Measurements from ENCODE around the gene BSCL2.
"Not testable (repeated sequence)": the region's sequence is repeated elsewhere in the genome, so short reads cannot be mapped to it uniquely, and the experiment has no call there.

Gene BSCL2

DNA sequence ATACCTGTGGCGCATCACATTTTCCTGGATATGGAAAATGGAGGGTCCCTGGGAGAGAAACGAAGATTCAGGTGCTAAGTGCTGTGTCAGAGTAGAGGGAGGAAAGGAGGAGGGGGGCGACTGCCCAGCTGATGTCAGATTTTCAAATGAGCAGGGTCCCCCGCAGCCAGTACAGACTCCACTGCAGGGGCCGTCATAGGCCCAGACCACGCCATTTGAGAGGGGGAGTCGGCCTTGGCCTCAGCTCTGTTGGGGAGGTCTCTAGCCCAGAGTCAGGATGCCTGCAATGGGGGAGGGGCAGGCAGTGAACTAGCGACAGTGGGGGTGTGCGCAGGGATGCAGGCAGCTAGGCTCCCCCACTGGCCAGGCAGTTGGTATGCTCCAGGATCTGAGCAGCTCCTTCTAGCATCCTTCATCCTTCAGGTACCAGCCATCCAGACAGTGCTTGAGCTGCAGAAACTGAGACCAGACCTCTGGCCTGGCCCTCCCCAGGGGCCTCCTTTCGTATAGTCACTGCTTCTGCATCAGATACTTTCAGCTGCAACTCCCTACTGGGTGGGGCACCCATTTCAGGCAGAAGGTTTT is at the start of gene BSCL2, which contains the start of gene GNG3:
BSCL2 (minus strand) TSS at position 148 of the 585 bp plus-strand sequence. CDS start 229 bp downstream, outside the sequence.
GNG3 (plus strand) TSS at position 400 of the 585 bp plus-strand sequence. CDS start 620 bp downstream, outside the sequence.
- DNase-seq, result peak; percentile 20

DNA sequence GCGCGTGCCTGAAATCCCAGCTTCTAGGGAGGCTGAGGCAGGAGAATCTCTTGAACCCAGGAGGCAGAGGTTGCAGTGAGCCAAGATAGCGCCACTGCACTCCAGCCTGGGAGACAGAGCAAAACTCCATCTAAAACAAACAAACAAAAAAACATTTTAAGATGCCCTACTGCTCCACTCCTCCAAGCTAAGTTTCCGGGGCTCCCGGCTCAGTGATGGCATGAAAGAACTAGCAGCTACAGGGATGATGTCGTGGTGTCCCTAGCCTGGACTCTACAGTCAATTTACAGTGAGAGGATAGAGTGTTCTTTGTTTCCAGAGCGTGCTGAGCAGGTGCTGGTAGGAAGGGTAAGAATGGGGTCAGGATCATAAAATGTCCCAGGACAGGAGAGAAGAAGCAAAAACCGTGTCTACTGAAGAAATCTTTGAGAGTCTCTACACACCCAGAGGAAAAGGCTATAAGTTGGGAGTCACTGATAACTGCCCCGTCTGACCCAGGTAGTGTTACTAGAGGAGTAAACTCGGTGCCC is 47.9 kb upstream of the BSCL2 start:
- no peak for DNase-seq

DNA sequence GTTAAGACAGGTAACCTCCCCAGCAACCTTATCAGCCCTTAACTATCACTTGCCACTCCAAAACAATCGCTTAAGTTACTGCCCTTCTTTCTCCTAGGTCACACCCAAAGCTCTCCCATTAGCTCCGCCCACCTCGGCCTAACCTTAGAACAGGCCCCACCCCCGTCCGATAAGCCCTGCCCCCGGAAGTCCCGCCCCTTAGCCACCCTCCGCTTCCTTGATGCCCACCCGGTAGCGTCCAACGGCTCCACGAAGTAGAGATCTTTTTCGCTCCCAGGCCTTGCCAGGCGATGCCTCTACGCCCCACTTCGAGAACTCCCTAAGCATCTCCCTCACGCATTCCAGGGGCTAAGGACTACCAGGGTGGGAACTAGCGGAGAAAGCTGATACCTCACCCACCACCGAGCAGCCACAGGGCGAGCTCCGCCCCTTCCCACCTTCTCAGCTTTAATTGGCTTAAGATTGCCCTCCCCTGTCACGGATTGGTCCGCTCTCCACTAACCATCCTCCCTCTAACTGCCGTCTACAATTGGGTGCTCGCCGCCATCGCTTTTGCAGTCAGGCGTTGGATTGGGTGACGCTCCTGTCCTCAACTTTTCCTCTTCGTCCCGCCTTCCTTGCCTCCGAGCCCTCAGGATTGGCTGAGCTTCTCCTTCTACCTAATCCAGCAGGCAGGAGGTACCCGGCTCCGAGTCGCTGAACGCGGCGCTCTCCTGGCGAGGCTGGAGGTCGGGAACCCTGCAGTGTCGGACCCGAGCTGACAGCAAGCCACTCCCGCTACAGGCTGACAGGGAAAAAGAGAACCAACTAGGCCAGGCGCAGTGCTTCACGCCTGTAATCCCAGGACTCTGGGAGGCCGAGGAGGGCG is 46.7 kb upstream of the BSCL2 start, which contains the start of gene ZBTB3:
ZBTB3 (minus strand) TSS at position 425 of the 868 bp plus-strand sequence. CDS start 496 bp downstream, outside the sequence.
- DNase-seq, result peak; percentile 100

DNA sequence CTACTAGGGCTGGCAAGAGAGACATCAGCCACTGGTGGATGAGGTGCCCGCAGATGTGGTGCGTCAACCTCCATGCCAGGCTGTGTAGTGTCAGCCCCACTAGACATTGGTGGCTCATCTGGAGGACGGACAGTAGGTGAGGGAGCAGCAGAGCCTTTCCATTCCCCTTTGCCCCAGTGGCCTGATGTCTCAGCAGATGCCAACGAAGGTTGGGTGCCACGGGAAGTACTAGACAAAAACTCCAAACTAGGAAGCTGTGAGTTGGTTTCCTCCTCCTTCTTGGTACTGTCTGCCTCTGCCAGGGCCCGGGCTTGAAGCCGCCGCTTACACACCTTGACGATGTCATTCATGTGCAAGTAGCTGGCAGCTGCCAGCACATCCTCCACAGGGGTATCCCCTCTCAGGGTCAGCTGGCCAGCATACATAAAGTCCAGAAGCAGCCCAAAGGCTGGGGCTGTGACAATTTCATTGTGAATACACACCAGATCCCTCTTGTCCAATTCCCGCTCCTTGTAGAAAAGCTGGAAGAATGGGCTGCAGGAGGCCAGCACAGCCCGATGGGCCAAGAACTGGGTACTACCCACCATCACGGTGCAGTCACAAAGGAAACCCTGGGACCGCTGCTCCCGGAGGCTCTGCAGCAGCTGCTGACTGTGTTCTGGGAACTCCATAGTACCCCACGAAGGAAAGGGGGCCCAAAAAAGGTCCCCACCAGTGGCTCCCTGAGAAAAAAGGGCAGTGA is 45.9 kb upstream of the BSCL2 start:
- DNase-seq, result no peak

DNA sequence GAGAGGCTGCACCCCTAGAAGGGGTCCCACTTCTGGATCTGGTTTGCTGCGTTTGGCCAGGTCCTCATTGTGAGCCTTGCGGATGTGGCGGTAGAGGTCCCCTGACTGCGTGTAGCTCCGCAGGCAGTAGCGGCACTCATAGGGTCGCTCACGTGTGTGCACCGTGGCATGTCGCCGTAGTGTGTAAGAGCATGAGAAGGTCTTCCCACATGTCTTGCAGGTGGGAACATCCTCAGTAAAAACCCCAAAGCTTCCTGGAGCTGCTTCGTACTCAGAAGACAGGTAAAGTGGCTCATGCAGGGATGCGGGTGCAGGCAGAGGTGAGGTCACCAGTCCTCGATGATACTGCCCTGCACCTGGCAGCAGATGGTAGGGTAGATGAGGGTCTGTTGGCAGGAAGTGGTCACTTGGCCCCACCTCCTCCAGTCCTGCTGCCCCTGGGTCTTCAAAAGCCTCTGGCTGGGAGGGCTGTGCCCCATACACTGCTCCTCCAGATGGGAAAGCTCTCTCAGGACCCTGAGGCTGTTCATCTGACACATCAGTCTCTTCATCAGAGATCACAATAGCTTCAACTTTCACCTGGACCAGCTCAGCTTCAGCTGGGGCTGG is 45.1 kb upstream of the BSCL2 start:
- no peak for DNase-seq

DNA sequence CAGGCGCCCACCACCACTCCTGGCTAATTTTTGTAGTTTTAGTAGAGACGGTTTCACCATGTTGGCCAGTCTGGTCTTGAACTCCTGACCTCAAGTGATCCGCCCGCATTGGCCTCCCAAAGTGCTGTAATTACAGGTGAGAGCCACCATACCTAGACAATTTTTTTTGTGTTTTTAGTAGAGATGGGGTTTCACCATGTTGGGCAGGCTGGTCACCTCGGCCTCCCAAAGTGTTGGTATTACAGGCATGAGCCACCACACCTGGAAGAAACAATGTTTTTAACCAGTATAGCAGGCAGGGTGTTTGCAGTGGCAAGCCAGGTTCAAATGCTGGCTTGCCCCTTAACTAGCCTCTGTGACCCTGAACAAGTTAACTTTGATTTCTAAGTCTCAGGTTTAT is 42.7 kb upstream of the BSCL2 start:
- not testable (repeated sequence) for DNase-seq

DNA sequence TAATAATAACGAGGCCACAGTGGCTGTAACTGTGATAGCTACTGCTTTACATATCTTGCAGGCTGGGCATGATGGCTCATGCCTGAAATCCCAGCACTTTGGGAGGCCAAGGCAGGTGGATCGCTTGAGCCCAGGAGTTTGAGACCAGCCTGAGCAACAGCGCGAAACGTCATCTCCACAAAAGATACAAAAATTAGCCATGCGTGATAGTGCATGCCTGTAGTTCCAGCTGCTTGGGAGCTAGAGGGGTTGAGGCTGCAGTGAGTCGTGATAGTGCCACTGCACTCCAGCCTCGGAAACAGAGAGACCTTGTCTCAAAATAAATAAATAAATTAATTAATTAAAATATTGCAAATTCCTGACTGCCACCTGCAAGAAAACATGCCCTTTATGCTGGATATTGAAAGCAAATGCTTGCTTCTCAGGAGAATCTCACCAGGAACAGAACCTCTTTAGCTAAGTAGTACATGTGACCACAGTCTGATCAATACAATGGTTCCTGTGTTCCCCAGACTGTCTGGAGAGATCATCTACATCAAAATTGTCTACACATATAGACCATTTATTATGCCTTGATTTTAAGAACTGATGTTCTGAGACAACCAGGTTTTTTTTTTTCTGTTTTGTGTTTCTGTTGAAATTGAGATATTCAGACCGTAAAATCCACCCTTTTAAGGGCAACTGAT is 40.4 kb upstream of the BSCL2 start:
- no peak for DNase-seq

DNA sequence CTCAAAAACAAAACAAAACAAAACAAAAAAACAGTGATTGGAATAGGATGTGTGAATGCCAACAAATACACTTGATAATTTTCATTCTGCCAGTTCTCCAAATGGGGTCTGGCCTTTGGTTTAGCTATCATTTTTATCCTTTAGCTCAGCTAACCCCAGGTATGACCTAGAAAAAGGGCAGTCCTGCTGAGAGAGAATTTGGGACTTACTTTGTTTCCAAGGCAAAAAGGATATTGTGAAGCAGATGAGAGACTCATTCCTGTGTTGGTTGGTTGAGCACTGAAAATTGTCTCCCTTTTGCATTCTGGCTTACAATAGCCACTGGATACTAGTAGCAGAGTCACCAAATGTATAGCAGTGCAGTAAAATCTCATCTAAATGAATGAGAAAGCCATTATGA is 30.0 kb upstream of the BSCL2 start:
- no peak for DNase-seq

DNA sequence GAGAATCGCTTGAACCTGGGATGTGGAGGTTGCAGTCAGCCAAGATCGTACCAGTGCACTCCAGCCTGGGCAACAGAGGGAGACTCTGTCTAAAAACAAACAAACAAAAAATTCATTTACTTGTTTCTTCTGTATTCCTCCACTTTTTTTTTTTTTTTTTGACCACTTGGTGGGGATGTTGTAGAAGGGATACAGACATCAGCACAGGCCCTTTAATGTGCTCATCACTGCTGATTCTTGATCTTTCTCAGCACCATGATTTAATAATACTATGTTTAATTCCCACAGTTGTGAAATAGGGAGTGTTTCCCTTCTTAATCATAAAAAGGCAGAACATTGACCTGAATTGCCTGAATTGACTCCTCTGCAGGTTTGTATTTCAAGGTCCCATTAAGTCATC is 25.6 kb upstream of the BSCL2 start:
- no peak for DNase-seq

DNA sequence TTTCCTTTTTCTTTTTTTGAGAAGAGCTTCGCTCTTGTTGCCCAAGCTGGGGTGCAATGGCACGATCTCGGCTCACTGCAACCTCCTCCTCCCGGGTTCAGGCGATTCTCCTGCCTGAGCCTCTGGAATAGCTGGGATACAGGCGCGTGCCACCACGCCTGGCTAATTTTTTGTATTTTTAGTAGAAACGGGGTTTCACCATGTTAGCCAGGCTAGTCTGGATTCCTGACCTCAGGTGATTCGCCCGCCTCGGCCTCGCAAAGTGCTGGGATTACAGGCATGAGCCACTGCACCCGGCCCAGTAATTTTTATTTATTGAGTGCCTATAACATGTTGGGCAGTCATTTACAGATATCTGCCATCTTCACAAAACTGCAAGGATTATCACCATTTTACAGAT is 22.9 kb upstream of the BSCL2 start:
- DNase-seq, result not testable (repeated sequence)

DNA sequence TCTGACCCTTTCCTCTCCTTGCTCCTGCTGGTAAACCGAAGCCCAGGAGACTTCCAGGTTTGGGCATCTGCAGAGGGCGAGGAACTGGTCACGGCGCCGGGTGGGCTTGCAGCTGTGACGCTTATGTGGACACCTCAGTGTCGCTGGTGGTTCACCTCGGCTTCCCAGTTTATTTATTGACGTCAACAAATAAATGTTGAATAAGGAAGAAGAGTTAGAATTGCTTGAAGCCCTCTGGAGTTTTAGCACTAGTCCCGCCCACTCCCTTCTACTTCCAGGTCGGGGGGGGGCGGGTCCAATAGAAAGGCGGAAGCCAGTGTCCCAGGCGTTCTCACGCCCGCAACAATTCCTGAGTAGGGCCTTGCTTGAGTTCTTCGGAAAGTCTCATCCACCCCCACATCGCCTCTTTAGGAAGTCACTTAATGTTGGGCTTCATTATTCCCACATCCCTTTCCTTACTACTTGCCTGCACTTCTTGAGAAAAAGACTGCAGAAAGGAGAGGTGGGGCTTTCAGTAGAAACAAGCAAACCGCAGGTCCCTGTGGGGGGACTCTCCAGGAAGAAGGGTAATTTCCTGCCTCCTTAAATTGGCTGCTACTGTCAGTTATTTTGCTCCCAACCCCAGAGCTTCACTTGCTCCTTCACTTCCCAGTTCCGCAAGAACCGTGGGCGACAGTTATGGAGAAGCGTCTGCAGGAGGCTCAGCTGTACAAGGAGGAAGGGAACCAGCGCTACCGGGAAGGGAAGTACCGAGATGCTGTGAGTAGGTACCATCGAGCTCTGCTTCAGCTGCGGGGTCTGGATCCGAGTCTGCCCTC is 21.2 kb upstream of the BSCL2 start, which contains the start of gene TTC9C:
TTC9C (plus strand) TSS at position 316 of the 818 bp plus-strand sequence; CDS start at position 679, 363 bp downstream.
- peak; percentile 76 for DNase-seq

DNA sequence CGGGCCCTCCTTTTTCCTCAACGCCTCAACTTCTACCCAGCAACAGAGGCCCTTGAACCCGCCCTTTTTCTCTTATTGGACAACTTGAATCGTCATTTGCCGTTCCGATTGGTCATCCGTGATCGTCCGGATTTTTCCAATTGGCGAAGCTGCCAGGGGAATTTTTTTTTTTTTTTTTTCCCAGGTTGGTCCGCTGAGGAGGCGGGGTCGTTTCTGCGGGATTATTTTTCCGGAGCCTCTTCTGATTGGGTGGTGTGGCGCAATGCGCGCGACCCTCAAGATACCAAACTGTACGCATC is 20.6 kb upstream of the BSCL2 start:
- DNase-seq, result peak; percentile 98

DNA sequence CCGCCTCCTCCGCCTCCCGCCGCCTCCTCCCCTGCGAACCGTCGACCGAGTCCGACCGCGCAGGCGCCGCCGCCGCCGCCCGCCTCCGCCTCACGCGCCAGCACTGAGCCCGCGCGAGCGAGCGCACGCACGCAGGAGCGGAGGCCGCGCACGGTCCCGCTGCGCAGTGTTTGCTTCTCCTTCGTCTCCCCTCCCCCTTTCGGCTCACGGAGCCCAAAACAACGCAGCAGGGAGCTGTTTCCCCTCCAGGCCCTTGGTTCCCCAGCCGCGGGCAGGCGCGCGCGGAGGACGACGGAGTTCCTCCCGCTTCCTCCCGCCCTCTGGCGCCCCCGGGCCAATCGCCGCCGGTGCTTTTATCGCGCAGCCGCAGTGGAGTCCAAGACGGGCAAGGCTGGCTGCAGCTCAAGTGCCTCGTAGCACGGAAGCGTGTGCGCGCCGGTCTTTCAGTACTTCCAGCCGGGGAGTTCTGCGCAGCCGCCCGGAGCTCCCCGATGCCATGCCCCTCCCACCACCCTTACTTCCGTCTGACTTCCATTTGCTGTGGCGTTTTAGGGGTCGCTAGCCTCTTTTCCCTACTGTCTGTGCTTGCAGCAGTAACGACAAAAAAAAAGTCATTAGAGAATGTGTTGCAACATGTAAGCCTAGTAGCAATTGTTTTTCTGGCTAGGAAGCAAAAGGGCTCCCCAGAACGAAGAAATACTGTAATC is 20.1 kb upstream of the BSCL2 start, which contains the start of gene HNRNPUL2:
HNRNPUL2 (minus strand) TSS at position 293 of the 707 bp plus-strand sequence. CDS start 301 bp downstream, outside the sequence.
- DNase-seq, result peak; percentile 97

DNA sequence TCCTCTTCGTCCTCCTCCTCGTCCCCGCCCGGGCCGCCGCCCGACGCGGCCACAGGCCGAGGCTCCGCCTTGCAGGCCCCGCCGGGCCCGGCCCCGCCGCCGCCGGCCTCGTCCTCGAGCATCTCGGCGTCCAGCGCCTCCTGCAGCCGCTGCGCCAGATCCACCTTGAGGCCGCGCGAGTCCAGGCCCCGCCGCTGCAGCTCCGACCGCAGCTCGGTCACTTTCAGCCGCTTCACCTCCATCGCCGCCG is 19.6 kb upstream of the BSCL2 start:
- no peak for DNase-seq

DNA sequence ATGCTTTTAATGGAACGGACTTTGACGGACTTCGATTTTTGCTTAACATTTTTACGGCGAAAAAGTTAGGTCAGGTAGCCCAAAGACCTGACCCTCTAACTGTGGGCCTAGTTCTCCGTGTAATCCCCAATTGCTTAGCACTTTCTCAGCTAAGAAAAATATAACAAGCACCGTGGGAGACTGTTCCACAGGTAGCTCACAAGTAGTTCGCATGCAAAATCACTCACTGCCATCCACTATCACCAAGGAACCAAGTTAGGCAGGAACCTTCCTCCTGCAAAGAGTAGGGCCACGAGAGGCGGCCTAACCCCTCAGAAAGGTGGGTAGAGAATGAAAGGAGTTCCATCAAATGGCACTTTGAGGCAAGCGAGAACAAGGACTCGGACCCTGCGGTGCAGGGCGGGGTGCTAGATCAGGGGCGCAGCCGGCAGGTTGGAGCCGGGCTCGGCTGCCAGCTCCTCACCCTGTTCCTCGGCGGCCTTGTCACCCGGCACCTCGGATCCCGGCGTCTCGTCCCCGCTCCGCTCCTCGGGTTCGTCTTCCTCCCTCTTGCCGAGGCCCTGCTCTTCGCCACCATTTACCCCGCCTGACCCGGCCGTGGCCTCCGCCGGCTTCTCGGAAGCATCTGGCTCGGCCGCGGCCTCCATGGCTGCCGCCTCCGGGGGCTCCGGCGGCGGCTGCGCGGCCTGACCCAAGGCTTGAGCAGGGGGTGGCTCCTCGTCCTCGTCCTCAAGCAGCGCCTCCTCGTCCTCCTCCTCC is 19.1 kb upstream of the BSCL2 start:
- DNase-seq, result no peak

DNA sequence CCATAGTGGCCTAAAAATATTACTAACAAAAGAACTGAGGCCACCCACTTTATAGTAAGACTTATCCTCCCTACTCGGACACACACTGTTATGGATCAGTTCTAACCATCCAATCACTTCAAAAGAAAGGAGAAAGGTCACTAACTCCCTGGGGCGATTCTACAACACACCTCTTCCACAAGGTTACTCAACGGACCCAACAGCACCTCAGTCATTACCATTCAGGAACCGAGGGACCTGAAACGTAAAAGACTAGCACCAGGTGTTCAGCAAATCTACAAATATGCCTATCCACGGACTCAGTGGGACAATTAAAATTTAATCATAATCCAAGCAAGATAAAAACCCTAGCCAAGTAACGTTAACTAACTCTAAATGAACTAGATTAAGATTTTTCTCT is 18.4 kb upstream of the BSCL2 start:
- DNase-seq, result no peak

DNA sequence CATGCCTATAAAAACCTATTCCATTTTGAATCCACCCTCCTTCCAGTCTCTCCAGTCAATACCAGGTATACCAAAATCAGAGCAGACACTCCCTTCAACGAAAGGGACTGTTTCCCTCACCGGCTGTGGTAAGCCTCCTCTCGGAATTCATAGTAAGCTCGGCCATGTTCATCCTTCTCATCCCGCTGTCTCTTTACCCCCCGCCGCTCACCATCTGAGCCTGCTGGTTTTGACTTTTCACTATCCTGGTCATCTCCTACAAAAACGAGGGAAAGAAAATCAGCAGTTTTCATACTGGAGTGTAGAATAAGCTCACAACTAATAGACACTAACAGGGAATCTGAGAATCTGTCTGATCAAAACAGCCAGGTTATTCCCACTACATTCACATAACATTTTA is 16.9 kb upstream of the BSCL2 start:
- no peak for DNase-seq

DNA sequence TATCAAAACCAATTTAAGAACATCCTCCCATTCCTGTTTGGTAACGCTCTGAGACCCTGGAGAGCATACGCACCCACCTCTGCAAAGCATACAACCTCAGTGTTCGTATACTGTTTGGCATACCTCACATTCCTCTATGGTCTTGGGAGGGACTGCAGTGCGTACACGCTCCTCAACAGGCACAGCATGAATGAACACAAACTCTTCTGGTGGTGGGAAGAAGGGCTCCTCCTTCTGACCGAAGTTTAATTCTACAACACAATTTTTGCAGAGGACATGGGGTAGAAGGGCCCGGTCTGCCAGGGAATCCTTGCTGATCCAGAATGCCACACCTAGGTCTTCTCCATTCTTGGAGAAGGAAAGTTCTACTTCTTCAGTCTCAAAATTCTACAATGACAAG is 14.8 kb upstream of the BSCL2 start:
- no peak for DNase-seq

DNA sequence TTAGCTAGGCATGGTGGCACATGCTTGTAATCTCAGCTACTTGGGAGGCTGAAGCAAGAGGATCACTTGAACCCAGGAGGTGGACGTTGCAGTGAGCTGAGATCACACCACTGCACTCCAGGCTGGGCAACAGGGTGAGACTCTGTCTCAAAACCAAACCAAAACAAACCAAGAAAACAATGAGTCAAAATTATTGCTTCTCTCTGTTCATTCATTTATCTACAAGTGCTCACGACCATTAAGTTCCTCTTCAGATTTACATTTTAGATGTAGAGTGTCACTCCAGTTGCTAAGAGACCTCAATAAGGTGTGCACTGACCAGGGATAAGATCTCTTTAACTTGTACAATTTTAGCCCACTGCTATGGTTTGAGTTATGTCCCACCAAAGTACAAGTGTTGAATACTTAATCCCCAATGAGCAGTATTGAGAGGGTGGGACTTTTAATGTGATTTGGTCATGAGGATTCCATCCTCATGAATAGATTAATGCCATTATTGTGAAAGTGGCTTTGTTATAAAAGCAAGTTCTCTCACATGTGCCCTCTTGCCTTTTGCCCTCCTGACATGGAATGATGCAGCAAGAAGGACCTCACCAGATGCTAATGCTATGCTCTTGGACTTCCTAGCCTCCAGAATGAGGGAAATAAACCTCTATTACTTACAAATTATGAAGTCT is 12.2 kb upstream of the BSCL2 start:
- DNase-seq, result no peak
